HG03135 (cell line): ENCODE measurements around the gene SEC63.
"Not testable (repeated sequence)": the region's sequence is repeated elsewhere in the genome, so short reads cannot be mapped to it uniquely, and the experiment has no call there.

Source experiments
- ATAC-seq: cut with Tn5 transposase; IDR thresholded peaks from one replicate; pipeline ENCODE4 v1.9.1; 2021; ENCODE audit warnings: mild to moderate bottlenecking, moderate library complexity; ENCODE audit not compliant: unreplicated experiment

SEC63 gene

DNA sequence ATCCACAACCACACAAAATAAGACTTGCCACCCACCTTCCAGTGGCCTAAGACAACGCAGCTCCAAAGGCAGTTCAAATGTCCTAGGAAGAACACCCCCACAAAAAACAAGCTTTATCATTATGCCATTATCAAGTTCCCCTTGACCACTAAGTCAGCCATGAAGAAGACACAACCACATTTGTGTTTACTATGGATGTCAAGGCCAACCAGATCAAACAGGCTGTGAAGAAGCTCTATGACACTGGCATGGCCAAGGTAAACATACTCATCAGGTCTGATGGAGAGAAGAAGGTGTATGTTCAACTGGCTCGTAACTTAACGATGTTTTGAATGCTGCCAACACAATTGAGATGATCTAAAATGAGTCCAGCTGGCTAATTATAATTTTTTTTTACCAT lies 26.1 kb downstream of the SEC63 start:
- no peak for ATAC-seq

DNA sequence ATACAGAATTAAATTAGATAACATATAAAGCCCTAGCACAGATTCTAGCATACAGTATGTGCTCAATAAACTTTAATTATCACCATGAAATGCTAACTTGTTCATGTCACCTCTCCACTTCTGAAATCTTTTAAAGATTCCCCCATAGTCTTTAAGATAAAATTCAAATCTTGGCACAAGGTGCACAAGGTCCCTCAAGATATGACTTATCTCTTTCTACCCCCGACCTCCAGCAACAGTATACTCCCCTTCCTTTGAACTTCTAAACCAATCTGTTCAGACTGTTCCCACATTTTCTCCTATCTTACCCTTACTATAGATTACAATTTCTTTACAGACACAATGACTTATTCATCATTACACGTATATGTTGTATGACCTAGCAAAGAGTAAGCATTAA lies 29.0 kb downstream of the SEC63 start:
- no peak for ATAC-seq

DNA sequence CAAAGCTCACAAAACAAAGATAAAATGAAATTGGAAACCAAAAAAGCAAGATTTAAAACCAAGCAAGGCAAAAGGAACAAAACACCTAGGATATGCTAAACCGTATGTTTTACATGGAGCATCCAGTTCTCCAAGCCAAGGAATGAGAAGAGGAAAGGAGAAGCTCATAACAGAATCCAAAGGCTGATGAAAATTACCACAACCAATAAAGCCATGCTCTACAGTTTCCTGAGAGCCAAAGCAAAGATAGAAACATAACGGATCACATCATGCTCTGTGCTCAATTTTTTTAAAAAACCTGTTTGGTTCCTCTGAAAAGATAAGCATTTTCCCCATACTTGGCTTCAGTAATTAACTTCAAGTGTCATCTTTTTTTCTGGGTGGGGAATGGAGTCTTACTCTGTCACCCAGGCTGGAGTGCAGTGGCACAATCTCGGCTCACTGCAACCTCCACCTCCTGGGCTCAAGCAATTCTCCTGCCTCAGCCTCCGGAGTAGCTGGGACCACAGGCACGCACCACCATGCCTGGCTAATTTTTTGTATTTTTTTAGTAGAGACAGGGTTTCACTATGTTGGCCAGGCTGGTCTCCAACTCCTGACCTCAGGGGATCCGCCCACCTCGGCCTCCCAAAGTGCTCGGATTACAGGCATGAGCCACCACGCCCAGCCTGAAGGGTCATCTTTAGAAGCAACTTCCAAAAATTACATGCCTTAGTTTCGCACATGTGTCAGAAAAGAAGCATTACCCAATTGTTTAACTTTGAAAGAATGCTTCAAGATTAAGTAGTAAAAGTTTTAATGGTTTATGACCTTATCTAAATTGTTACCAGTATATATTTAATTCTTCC lies 31.1 kb downstream of the SEC63 start:
- not testable (repeated sequence) for ATAC-seq

DNA sequence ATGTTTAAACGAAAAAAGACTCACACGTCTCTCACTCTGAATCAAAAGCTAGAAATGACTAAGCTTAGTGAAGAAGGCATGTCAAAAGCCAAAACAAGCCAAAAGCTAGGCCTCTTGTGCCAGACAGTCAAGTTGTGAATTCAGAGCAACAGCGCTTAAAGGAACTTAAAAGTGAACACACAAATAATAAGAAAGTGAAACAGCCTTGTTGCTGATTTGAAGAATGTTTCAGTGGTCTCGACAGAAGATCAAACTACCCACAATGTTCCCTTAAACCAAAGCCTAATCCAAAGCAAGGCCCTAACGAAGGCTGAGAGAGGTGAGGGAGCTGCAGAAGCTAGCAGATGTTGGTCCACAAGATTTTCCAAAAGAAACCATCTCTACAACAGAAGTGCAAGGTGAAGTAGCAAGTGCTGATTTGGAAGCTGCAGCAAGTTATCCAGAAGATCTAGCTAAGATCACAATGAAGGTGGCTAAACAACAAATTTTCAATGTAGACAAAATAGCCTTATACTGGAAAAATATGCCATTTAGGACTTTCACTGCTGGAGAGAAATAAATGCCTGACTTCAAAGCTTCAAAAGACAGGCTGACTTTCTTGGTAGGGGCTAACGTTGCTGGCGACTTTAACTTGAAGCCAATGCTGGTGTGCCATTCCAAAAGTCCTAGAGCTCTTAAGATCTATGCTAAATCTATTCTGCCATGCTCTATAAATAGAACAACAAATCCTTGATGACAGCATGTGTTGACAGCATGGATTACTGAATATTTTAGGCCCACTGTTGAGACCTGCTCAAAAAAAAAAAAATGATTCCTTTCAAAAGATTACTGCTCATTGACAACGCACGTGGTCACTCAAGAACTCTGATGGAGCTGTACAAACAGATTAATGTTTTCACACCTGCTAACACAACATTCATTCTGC lies 40.3 kb downstream of the SEC63 start:
- ATAC-seq, result no peak

DNA sequence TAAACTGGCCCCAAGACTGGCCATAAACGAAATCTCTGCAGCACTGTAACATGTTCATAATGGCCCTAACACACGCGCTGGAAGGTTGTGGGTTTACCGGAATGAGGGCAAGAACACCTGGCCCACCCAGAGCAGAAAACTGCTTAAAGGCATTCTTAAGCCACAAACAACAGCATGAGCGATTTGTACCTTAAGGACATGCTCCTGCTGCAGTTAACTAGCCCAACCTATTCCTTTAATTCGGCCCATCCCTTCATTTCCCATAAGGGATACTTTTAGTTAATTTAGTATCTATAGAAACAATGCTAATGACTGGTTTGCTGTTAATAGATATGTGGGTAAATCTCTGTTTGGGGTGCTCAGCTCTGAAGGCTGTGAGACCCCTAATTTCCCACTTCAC lies 41.0 kb downstream of the SEC63 start:
- not testable (repeated sequence) for ATAC-seq

DNA sequence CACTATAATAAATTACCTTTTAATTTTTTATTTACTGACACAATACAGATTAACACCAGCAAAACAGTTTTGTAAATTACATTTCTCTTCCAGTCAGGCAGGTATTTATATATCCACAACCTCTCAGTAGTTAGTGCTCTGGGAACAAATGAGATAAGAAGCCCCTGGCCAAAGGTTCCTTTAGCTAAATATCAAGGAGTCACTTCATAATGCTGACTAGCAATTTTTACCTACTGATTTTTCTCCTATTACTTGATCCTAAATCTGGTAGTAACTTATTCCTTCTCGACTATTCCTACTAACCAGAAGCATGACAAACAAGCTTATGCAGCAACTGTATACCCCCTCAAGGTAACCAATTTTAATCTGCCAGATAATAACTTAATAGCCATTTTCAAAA lies 46.3 kb downstream of the SEC63 start:
- no peak for ATAC-seq

DNA sequence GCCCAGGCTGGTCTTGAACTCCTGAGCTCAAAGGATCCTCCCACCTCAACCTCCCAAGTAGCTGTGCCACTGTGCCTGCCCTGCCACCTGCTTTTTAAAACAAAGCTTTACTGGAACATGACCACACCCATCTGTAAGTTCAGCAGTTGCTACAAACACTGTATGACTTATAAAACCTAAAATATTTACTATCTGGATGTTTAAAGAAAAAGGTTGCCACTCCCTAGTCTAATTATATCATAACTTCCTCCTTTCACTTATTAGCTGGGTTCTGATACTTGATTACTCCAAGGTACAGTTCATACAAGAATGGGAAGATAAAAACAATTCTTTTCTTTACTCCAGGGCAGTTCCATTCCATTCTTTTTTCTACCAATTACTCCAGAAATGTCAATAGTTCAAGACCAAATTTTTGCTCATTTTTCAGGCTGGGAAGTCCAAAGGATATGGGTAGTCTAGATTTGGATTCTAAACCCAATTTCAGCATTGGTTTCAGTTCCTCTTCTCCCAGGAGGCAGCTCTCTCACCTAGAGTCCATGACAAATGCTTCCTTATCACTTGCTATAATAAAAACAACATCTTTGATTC lies 63.1 kb downstream of the SEC63 start:
- no peak for ATAC-seq

DNA sequence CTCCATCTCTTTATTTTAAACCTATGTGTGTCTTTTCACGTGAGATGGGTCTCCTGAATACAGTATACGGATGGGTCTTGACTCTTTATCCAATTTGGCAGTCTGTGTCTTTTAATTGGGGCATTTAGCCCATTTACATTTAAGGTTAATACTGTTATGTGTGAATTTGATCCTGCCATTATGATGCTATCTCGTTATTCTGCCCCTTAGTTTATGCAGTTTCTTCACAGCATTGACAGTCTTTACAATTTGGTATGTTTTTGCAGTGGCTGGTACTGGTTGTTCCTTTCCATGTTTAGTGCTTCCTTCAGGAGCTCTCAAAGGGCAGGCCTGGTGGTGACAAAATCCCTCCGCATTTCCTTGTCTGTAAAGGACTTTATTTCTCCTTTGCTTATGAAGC lies 67.6 kb downstream of the SEC63 start:
- not testable (repeated sequence) for ATAC-seq

DNA sequence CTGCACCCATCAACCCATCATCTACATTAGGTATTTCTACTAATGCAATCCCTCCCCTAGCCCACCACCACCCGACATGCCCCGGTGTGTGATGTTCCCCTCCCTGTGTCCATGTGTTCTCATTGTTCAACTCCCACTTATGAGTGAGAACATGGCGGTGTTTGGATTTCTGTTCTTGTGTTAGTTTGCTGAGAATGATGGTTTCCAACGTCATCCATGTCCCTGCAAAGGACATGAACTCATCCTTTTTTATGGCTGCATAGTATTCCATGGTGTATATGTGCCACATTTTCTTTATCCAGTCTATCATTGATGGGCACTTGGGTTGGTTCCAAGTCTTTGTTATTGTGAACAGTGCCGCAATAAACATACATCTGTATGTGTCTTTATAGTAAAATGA lies 72.1 kb downstream of the SEC63 start:
- ATAC-seq, result not testable (repeated sequence)

DNA sequence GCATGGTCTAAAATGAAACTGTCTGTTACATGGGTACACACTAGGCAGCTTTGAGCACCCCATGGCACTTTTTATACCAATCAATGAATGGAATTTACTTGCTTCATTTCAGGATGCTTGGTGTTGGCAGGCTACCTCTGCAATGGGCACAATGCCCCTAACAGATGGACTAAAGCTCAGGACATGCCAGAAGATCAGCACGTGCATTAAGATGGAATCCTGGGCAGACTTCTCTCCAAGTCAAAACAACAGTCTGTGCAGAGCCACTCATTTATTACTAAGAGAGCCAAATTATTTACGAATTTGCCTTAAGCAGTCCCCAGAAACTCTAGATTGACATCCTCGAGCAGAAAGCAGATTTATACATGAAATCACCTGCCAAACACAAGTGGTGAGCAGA lies 78.1 kb downstream of the SEC63 start:
- no peak for ATAC-seq

DNA sequence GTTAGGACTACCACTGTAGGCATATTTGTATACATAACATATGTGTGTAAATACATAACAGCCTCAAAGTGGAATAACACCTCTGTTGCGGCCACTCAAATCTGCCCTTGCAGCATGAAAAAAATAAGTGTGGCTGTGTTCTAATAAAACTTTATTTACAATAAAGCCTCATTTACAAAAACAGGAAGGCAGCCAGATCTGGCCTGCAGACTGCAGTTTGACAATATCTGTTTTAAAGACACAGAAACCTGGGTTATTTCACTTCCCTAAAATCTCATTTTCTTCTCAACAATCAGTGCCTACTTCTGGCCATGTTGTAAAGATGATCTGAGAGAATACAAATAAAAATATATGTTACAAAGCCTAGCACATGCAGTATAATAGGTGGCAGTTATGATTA lies 80.0 kb downstream of the SEC63 start:
- no peak for ATAC-seq

DNA sequence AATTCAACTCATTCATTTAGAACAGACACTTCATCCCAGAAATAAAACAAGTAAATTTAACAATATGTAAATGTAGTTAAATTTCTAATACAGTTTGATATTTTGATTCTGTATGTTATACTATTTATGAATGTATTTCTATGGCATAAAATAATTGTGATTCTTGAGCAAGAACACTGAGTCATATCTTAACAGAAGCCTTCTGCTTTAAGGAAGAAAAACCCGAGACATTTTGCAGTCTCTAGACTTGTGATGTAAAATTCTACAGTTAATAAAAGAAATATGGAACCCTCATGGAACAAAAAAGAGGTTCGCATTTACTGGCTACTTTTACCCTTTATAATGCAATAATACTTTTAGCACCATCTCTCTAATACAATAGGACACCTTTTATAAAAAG lies 86.0 kb downstream of the SEC63 start:
- ATAC-seq, result no peak

DNA sequence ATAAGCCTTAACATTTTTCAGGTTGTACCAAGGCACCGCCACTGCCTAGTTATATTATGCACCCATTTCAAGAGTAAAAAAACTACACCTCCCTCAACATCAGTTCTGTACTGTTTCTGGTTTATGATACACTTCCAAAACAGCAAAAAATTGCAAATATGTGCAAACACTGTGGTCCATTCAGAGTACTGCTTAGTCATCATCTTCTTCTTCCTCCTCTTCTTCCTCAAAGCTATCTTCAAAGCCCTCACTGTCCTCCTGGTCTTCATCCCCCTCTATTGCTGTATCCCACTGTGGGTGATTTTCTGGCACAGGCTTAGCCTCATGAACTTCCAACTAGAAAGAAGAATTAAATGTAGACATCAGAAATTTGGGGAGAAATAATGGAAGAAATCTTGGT lies 86.5 kb downstream of the SEC63 start:
- ATAC-seq, result not testable (repeated sequence)

DNA sequence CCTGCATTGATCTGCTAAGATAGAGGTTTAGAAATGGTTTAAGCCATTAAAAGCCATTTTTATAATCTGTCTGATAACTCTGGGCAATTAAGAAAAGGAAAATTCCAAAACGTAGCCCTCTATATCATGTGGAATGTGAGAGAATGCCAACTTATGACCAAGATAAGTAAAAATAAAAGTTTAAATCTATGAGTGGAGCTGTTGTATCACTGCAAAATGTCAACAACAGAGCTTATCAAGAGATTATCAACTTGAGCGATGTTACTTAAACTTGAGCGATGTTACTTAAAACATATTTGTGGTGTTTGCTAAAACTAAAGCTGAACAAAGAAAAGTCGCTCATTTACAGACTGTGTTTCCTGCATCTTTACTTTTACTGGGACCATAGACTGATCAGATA lies 87.0 kb downstream of the SEC63 start:
- no peak for ATAC-seq

DNA sequence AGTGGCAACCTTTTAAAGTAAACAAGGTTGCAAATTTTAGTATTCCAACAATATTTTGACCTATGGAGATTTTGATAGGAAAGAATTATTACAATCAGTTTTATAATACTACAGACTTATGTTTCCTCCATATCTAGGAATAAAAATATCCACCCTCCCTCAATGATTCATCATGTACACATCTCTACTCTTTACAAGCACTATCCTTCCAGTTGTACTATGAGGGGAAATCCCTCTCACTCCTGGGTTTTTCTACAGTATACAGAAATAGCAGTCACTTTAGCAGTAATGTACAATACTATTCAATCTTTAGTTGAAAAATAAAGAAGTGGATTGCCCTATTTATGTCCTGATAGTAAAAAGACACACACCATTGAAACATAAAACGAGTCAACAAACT lies 87.6 kb downstream of the SEC63 start:
- no peak for ATAC-seq

DNA sequence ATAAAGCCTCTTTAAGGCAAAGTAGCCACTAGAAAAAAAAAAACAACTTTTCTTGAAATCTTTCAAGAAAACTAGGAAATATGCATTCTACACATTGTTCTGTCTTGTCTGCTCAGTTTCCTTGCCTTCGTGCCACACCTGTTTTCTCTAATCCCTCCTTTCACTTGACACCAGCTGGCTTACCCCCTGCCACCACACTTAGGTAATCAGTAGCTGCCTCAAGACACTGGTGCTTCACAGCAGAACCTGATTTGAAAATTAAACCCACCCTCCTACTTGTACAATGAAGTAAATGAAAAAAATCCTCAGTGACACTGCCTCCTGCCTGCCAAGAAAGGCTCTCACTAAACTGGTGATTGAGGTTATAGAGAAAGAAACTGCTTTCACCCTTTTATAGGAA lies 88.1 kb downstream of the SEC63 start:
- ATAC-seq, result no peak

DNA sequence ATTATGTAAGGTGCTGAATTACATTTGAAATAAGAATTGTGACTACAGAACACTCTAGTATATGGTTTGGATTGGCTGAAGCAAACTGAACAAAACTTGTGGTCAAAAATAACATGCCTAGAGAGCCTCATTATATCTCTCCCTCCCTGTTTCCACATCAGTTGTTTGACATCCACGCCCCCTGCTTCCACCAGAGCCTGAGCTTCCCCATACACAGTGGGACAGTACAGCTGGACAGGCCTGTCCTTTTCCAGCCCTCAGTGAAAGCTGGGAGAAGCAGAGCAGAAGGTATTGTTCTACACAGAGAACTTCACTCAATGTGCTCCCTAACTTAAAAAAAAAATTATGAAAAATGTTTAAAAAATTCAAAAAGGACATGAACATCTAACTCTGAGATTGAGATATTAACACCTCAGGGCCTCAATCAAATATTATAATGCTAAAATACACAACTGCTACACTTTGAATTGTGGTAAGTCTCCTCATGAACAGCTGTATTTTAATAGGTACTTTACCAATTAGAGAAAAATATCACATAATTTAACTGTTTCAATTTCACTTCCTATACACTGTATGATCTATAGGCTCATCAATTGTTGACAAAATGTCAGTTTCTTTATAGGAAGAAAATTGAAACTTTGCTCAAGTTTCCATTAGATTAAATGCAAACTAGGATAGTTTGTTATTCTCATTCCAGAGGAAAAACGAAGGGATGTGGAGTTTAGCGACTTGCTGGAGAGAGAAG lies 89.0 kb downstream of the SEC63 start:
- ATAC-seq, result no peak

DNA sequence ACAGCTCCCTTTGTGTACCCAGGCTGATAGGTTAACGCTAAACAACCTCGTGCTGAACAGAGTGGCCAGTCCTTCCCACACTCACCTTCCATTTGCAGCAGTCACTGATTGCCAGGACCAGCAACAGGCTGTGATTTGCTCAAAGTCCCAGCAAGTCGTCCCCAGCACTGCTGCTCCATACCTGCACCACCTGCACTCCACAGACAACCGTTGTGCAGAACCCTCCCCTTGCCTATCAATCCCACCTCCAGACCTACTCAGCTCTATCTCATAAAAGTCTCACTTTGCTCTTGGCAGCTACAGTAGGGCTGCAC lies 90.7 kb downstream of the SEC63 start:
- no peak for ATAC-seq

DNA sequence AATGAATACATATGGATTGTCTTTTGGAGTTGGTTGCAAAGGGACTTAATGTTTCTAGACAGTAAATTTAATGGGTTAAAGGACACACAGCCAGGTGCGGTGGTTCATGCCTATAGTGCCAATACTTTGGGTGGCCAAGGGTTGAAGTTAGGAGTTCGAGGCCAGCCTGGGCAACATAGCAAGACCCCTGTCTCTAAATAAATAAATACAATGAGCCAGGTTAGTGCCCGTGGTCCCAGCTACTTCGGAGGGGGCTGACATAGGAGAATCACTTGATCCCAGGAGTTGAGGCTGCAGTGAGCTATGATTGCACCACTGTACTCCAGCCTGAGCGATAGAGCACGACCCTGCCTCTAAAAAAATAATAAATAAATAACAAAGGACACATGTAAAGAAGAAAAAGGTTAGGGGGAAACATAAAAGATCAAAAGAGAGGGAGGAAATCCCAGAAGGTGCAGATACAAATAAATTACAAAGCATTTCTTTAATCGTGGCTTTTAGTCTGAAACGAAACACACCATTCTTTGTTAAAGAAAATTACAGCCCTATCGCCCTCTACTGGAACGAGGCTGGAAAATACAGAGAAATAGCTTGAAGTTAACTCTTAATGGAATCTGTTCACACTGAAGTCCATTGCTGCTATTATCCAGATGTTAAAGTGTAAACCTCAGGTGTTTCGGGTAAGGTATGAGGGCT lies 91.3 kb downstream of the SEC63 start:
- no peak for ATAC-seq
